CD4-positive, alpha-beta memory T cell (primary cell): ENCODE results near the gene FAM168A. TPM values are rescaled to one million over a fixed set of nuclear protein-coding genes. Genes with fewer than 3 reads are reported as not detected.

Experiments used
- CTCF ChIA-PET: fragments of 350-600 bp; sonication (Branson Sonifier 250); formaldehyde crosslinking; loops from one replicate; lab custom pipeline; 2021; ENCODE audit warnings: inconsistent platforms; ENCODE audit not compliant: partially characterized antibody; lab: Charles Lee
- POLR2A ChIA-PET: fragments of 350-600 bp; sonication (Branson Sonifier 250); formaldehyde crosslinking; loops from one replicate; lab custom pipeline; 2021; ENCODE audit not compliant: partially characterized antibody; lab: Charles Lee
- DNase-seq, 5 donors: peaks; one replicate each; pipeline versions ENCODE4 v3.0.0 to v3.0.0-alpha.2; 2020 to 2022; ENCODE audit warnings: mixed read lengths in 1 of 5
- H3K27ac ChIP-seq: one replicate; pipeline ENCODE4 v1.7.0; 2013; ENCODE audit warnings: low read depth, low read length
- H3K27me3 ChIP-seq: 2 replicates; pipeline ENCODE4 v1.7.0; 2013; ENCODE audit warnings: mild to moderate bottlenecking, low read length, moderate library complexity; ENCODE audit not compliant: insufficient read depth
- H3K36me3 ChIP-seq: 2 replicates; pipeline ENCODE4 v1.7.0; 2013; ENCODE audit warnings: mild to moderate bottlenecking, low read length, moderate library complexity; ENCODE audit not compliant: insufficient read depth
- H3K4me1 ChIP-seq: 2 replicates; pipeline ENCODE4 v1.7.0; 2013; ENCODE audit warnings: mild to moderate bottlenecking, low read length, moderate library complexity; ENCODE audit not compliant: insufficient read depth
- H3K4me3 ChIP-seq, 2 donors: one replicate each; pipeline ENCODE4 v1.7.0; 2013; ENCODE audit warnings: low read length in 2 of 2, mild to moderate bottlenecking in 1 of 2
- H3K9me3 ChIP-seq, 2 donors: one replicate each; pipeline ENCODE4 v1.7.0; 2013; ENCODE audit warnings: low read length in 2 of 2, control low read depth in 1 of 2; ENCODE audit not compliant: control insufficient read depth in 1 of 2
- H3K27ac Mint-ChIP-seq, 7 donors: one replicate each; pipeline ENCODE4 v1.8.0; 2020 to 2021; ENCODE audit warnings: mixed read lengths in 7 of 7, mild to moderate bottlenecking in 6 of 7, inconsistent platforms in 3 of 7, moderate library complexity in 3 of 7
- H3K27me3 Mint-ChIP-seq, 2 donors: one replicate each; pipeline ENCODE4 v1.8.0; 2020 to 2021; ENCODE audit warnings: mixed read lengths in 2 of 2
- H3K36me3 Mint-ChIP-seq, 2 donors: one replicate each; pipeline ENCODE4 v1.8.0; 2020 to 2021; ENCODE audit warnings: mixed read lengths in 2 of 2, inconsistent platforms in 1 of 2, mild to moderate bottlenecking in 1 of 2
- H3K4me1 Mint-ChIP-seq, 4 donors: one replicate each; pipeline ENCODE4 v1.8.0; 2020 to 2021; ENCODE audit warnings: mixed read lengths in 4 of 4, mild to moderate bottlenecking in 1 of 4
- H3K4me3 Mint-ChIP-seq, 8 donors: one replicate each; pipeline ENCODE4 v1.8.0; 2020 to 2021; ENCODE audit warnings: mixed read lengths in 8 of 8, mild to moderate bottlenecking in 7 of 8, moderate library complexity in 6 of 8, inconsistent platforms in 3 of 8
- H3K9me3 Mint-ChIP-seq, 8 donors: one replicate each; pipeline ENCODE4 v1.8.0; 2020 to 2021; ENCODE audit warnings: mixed read lengths in 8 of 8, mild to moderate bottlenecking in 5 of 8, inconsistent platforms in 3 of 8, moderate library complexity in 1 of 8
- intact Hi-C: fragments of 100-400 bp; cut with micrococcal nuclease; formaldehyde crosslinking; loops from one replicate; pipeline ENCODE4 v1.15.1; 2023
- polyA plus RNA-seq, 2 donors: library from polyadenylated mRNA; unstranded; fragments of 300-500 nt; fragmentation: Illumina TruSeq; gene quantifications; one replicate each; pipeline ENCODE4 v1.2.3, GENCODE V29; 2021
- total RNA-seq, 2 experiments: library from RNA; stranded (reverse); gene quantifications; one replicate each; pipeline ENCODE4 v1.2.3, GENCODE V29; 2021

The FAM168A gene
- total and polyA plus RNA-seq, 4 experiments from 2014 or later, result 0.61 to 22.7 (median 12.7) TPM

DNA sequence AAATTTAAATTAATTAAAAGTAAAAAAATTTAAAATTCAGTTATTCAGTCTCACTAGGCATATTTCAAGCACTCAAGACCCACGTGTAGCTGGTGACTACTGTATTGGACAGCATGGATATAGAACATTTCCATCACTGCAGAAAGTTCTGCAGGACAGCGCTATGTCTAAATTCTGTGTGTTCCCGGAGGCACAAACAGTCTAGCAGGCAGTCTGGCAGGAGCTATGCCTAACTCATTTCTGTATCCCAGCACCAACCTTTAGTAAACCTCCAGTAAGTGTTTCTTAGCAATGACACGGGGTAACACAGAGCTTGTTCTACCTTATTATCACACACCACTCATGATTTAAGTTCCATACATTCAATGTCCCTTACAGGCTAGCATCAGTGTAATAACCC, 48.5 kb downstream of the FAM168A start:
- peaks cover 7% of the 10 kb centered on the region for H3K4me1 ChIP-seq
- no peak overlapping the region for H3K27ac ChIP-seq
- Mint-ChIP-seq H3K4me1 (peaks cover 15 to 24% (median 19%) of the 10 kb centered on the region in 4 donors), H3K36me3 (peaks cover 0 to 8% of the 10 kb centered on the region in 2 donors), H3K27ac (no peak overlapping the region), H3K9me3 (no peaks in the 10 kb centered on the region), H3K27me3 (no peaks in the 10 kb centered on the region), H3K4me3 (no peak overlapping the region)
- no peak overlapping the region for H3K4me3 ChIP-seq
- H3K27me3 ChIP-seq, result no peaks in the 10 kb centered on the region
- H3K36me3 ChIP-seq, result no peaks in the 10 kb centered on the region
- POLR2A ChIA-PET, result no interaction called here
- DNase-seq, result no peak
- intact Hi-C loops, result no loop called here
- CTCF ChIA-PET, result interaction anchor here (1.1 kb wide), 1 partner anchor 75 kb away, joined by 3 read pairs; no protein-coding TSS in a partner anchor
- no peaks in the 10 kb centered on the region for H3K9me3 ChIP-seq

DNA sequence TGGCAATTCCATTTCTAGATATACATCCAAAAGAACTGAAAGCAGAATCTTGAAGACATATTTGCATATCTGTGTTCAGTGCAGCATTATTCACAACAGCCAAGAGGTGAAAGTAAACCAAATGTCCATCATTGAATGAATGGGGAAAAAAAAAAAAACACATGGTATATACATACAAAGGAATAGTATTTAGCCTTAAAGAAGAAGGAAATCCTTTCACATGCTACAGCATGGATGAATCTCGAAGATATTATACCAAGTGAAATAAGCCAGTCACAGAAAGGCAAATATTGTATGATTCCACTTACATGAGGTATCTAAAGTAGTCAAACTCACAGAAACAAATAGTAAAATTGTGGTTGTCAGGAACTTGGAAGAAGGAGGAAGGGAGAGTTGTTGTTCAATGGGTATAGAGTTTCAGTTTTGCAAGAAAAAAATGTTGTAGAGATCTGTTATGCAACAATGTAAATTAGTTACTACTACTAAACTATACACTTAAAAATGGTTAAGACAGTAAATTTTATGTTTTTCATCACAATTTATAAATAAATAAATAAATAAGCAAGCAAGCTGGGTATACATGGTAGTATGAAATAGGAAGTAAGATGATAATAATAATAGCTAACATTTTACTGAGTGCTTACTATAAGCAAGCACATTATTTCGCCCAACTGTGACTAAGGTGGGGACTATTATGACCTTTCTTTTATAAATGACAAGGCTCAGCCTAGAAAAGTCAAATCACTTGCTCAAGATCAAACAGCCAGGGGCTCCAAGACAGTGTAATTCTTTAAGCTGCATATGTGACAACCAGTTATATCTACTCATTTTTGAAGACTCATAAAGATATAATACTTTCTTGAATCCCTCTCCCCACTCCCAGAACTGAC, 50.0 kb downstream of the FAM168A start:
- CTCF ChIA-PET, result no interaction called here
- Mint-ChIP-seq H3K27ac (no peak overlapping the region), H3K27me3 (no peaks in the 10 kb centered on the region)

DNA sequence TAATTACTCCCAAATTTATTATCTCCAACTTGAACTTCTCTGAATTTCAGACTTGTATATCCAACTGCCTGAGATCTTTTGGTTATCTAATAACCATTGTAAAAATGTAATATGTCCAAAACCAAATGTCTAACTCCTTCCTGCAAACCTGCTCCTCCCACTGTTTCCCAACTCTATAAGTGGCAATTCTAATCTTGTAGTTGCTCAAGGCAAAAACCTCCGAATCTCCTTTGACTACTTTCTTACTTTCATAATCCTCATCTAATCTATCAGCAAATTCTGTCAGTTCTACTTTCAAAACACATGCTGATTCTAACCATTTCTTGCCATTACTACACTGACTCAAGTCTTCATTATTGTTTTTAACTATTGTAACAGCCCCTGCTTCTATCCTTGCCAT, 55.7 kb downstream of the FAM168A start:
- Histone ChIP-seq H3K4me3 (no peak overlapping the region), H3K4me1 (peaks cover 15% of the 10 kb centered on the region), H3K27me3 (no peaks in the 10 kb centered on the region), H3K36me3 (no peaks in the 10 kb centered on the region), H3K9me3 (no peaks in the 10 kb centered on the region), H3K27ac (no peak overlapping the region)
- Mint-ChIP-seq H3K4me1 (peaks cover 22 to 34% (median 29%) of the 10 kb centered on the region in 4 donors), H3K9me3 (no peaks in the 10 kb centered on the region), H3K27me3 (no peaks in the 10 kb centered on the region), H3K27ac (peak overlapping the region in 1 of 7 donors; percentile 25), H3K4me3 (no peak overlapping the region), H3K36me3 (peaks cover 0 to 7% of the 10 kb centered on the region in 2 donors)
- intact Hi-C loops, result no loop called here
- DNase-seq, result no peak
- ChIA-PET POLR2A (no interaction called here), CTCF (no interaction called here)

More for the DNA sequence above, 50.0 kb downstream of the FAM168A start:
- no peaks in the 10 kb centered on the region for H3K9me3 Mint-ChIP-seq
- H3K9me3 ChIP-seq, result no peaks in the 10 kb centered on the region
- H3K4me3 ChIP-seq, result no peak overlapping the region
- no peaks in the 10 kb centered on the region for H3K36me3 ChIP-seq
- H3K27me3 ChIP-seq, result no peaks in the 10 kb centered on the region
- no peak for DNase-seq
- POLR2A ChIA-PET, result interaction anchor here (0.6 kb wide), 1 partner anchor 18 kb away, joined by 3 read pairs; no protein-coding TSS in a partner anchor
- peaks cover 0 to 9% of the 10 kb centered on the region in 2 donors for H3K36me3 Mint-ChIP-seq
- intact Hi-C loops, result no loop called here
- no peak overlapping the region for H3K4me3 Mint-ChIP-seq
- H3K4me1 ChIP-seq, result peaks cover 7% of the 10 kb centered on the region
- H3K4me1 Mint-ChIP-seq, result peaks cover 14 to 24% (median 18%) of the 10 kb centered on the region in 4 donors
- H3K27ac ChIP-seq, result no peak overlapping the region

DNA sequence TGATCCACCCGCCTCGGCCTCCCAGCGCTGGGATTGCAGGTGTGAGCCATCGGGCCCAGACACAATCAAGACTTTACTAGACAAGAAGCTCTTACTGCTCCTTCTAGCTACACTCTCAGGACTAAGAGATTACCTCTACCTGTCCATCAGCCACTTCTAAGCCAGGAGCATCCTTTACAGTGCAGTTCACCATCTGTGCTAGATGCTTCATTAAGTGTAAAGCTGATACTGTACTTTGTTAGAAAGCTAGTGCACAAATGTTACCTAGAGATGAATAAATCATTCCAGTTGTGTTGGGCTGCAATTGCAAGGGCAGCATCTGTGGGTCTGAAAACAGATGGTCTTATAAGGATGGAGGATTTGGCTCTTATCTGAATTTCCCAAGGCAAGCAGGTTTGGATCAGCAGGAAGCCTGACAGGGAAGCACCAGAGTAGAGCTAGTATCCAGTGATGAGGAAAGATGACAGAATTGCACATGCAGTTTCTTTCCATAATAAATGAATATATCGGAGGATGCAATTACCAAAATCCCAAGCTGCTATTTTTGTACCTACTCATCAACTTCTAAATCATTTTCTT, 58.3 kb downstream of the FAM168A start:
- H3K4me1 ChIP-seq, result peaks cover 15% of the 10 kb centered on the region
- Mint-ChIP-seq H3K36me3 (peaks cover 0 to 12% of the 10 kb centered on the region in 2 donors), H3K4me3 (peak overlapping the region in 2 of 8 donors; percentile 7 to 20), H3K4me1 (peaks cover 23 to 34% (median 29%) of the 10 kb centered on the region in 4 donors), H3K27me3 (no peaks in the 10 kb centered on the region), H3K9me3 (no peaks in the 10 kb centered on the region), H3K27ac (no peak overlapping the region)
- H3K27ac ChIP-seq, result no peak overlapping the region
- no peak overlapping the region for H3K4me3 ChIP-seq
- ChIA-PET POLR2A (no interaction called here), CTCF (no interaction called here)
- no peaks in the 10 kb centered on the region for H3K27me3 ChIP-seq
- no peaks in the 10 kb centered on the region for H3K36me3 ChIP-seq
- DNase-seq, result no peak
- intact Hi-C loops, result no loop called here
- no peaks in the 10 kb centered on the region for H3K9me3 ChIP-seq

DNA sequence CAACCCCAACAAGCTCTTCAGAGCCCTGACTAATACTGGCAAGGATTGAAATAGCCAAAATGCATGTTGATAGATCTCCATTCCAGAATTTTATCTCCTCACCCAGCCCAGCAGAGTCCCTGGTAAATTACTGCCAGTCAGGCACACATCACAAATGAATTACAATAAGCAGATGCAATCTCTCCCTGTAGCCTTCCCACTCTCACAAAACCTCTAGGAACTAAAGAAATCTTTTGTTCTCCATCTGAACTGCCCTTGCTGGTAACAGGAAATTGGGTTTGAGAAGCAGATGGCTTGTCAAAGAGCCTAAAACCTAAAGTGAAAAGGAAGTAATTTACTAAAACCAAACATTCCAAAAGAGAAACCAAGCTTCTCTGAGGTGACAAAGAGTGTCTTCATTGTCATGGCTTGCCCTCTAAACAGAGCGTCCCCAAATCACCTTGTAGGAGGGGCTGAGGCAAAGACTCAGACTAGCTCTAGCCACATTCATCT, 59.5 kb downstream of the FAM168A start:
- no peaks in the 10 kb centered on the region for H3K27me3 Mint-ChIP-seq
- Histone ChIP-seq H3K36me3 (no peaks in the 10 kb centered on the region), H3K4me1 (peaks cover 15% of the 10 kb centered on the region), H3K27me3 (no peaks in the 10 kb centered on the region), H3K4me3 (no peak overlapping the region), H3K9me3 (no peaks in the 10 kb centered on the region), H3K27ac (no peak overlapping the region)
- intact Hi-C loops, result no loop called here
- H3K4me3 Mint-ChIP-seq, result peak overlapping the region in 3 of 8 donors; percentile 3 to 19 (median 3)
- H3K27ac Mint-ChIP-seq, result peak overlapping the region in 5 of 7 donors; percentile 13 to 51 (median 34)
- peaks cover 0 to 9% of the 10 kb centered on the region in 2 donors for H3K36me3 Mint-ChIP-seq
- DNase-seq, result peak in 2 of 5 donors; percentile 0 to 2
- ChIA-PET POLR2A (no interaction called here), CTCF (no interaction called here)
- no peaks in the 10 kb centered on the region for H3K9me3 Mint-ChIP-seq
- H3K4me1 Mint-ChIP-seq, result peaks cover 23 to 38% (median 29%) of the 10 kb centered on the region in 4 donors

DNA sequence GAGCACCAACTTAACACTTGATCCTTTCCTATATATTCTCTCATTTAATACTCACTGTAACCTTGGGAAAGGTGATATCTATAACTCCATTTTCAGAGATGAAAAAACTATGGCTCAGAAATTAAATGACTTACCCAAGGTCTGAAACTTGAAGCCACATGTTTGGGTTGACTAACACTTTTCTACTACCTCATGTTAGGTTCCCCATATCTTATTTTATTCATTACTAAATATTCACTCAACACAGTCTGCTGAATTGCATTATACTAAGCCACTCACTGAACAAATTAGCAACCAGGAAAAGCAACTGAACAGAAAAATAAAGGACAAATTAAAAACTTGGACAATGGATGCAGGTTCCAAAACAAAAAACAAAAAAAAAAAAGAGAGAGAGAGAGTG, 59.9 kb downstream of the FAM168A start:
- ChIA-PET CTCF (no interaction called here), POLR2A (no interaction called here)
- H3K27ac Mint-ChIP-seq, result peak overlapping the region in 3 of 7 donors; percentile 13 to 27 (median 19)
- no peak for DNase-seq
- no peak overlapping the region for H3K4me3 Mint-ChIP-seq
- intact Hi-C loops, result no loop called here
- H3K36me3 ChIP-seq, result no peaks in the 10 kb centered on the region
- H3K4me1 ChIP-seq, result peaks cover 15% of the 10 kb centered on the region
- no peak overlapping the region for H3K4me3 ChIP-seq
- peaks cover 0 to 8% of the 10 kb centered on the region in 2 donors for H3K36me3 Mint-ChIP-seq
- no peak overlapping the region for H3K27ac ChIP-seq
- no peaks in the 10 kb centered on the region for H3K27me3 Mint-ChIP-seq
- no peaks in the 10 kb centered on the region for H3K9me3 ChIP-seq
- H3K4me1 Mint-ChIP-seq, result peaks cover 24 to 38% (median 30%) of the 10 kb centered on the region in 4 donors
- no peaks in the 10 kb centered on the region for H3K27me3 ChIP-seq
- no peaks in the 10 kb centered on the region for H3K9me3 Mint-ChIP-seq

DNA sequence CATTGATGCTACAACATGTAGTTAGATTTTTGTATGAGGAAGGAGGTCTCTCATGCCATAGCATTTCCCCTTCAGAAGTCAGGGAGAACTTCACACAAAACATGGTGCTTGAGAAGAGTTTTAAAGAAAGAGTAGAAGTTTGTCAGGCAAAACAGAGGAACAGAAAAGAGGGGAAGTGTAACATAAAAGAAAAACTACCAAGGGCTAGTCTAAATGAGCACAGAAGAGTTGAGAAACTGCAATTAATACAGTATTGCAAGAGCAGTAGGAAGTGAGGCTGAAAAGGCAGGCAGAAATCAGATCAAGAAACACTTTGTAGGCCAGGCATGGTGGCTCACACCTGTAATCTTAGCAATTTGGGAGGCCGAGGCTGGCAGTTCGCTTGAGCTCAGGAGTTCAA, 61.0 kb downstream of the FAM168A start:
- H3K27ac Mint-ChIP-seq, result peak overlapping the region in 1 of 7 donors; percentile 32
- H3K9me3 Mint-ChIP-seq, result no peaks in the 10 kb centered on the region
- ChIA-PET CTCF (no interaction called here), POLR2A (no interaction called here)
- no peaks in the 10 kb centered on the region for H3K36me3 ChIP-seq
- H3K27me3 Mint-ChIP-seq, result no peaks in the 10 kb centered on the region
- DNase-seq, result no peak
- no peak overlapping the region for H3K4me3 ChIP-seq
- H3K4me1 ChIP-seq, result peaks cover 15% of the 10 kb centered on the region
- H3K4me1 Mint-ChIP-seq, result peaks cover 23 to 36% (median 26%) of the 10 kb centered on the region in 4 donors
- H3K36me3 Mint-ChIP-seq, result peaks cover 0 to 5% of the 10 kb centered on the region in 2 donors
- H3K27ac ChIP-seq, result no peak overlapping the region
- H3K27me3 ChIP-seq, result no peaks in the 10 kb centered on the region
- intact Hi-C loops, result no loop called here
- no peak overlapping the region for H3K4me3 Mint-ChIP-seq
- H3K9me3 ChIP-seq, result no peaks in the 10 kb centered on the region
